ENCODE measurements around the gene ANXA9. TPM values are rescaled to one million over a fixed set of nuclear protein-coding genes. Genes with fewer than 3 reads are reported as not detected.

Gene ANXA9
- total and polyA plus RNA-seq, 10 donors, result 0.12 to 0.92 (median 0.29) TPM; not detected in 2

- H3K9me3 ChIP-seq, result no peaks in the 10 kb centered on the region
- H3K27me3 ChIP-seq (replicated peaks in 1 of 7), result no peaks in the 10 kb centered on the region
- TF ChIP-seq POLR2AphosphoS5 (IDR thresholded peaks at IDR 0.05) (no peak), CTCF (IDR thresholded peaks at IDR 0.05 in 8 of 11, conservative IDR thresholded peaks at IDR 0.05 in 3 of 11) (no peak), POLR2A (IDR thresholded peaks at IDR 0.05) (no peak)
- H3K36me3 ChIP-seq, result no peaks in the 10 kb centered on the region
- intact Hi-C loops (cut with DNase I; ENCODE audit: low total_unique reads), result no loop called here
- WGBS, 5 donors, result 87 to 91% (median 88%) methylated on average over 7 of the region's 7 CpGs
- H3K4me3 ChIP-seq, result no peak overlapping the region
- H3K4me1 ChIP-seq, result no peaks in the 10 kb centered on the region
- DNase-seq, result no peak
- no peak overlapping the region for H3K27ac ChIP-seq
Measured at GRCh38 chr1:150987924-150988323, 5.8 kb downstream of the ANXA9 start.

- Histone ChIP-seq H3K4me3 (no peak overlapping the region), H3K27me3 (replicated peaks in 1 of 7) (no peaks in the 10 kb centered on the region), H3K4me1 (peaks cover 0 to 14% (median 9%) of the 10 kb centered on the region in 6 donors), H3K9me3 (no peaks in the 10 kb centered on the region), H3K27ac (no peak overlapping the region), H3K36me3 (peaks cover 0 to 30% (median 11%) of the 10 kb centered on the region in 6 donors)
- DNase-seq, result no peak
- TF ChIP-seq POLR2A (IDR thresholded peaks at IDR 0.05), result no peak
- TF ChIP-seq CTCF (IDR thresholded peaks at IDR 0.05 in 8 of 11, conservative IDR thresholded peaks at IDR 0.05 in 3 of 11), result no peak
- TF ChIP-seq POLR2AphosphoS5 (IDR thresholded peaks at IDR 0.05), result no peak
- WGBS, 5 donors, result 68 to 92% (median 84%) methylated on average over 4 of the region's 4 CpGs
- intact Hi-C loops (cut with DNase I; ENCODE audit: low total_unique reads), result no loop called here
Measured at GRCh38 chr1:150992626-150993025, 10.5 kb downstream of the ANXA9 start.

- intact Hi-C loops (cut with DNase I; ENCODE audit: low total_unique reads), result no loop called here
- Histone ChIP-seq H3K4me1 (peaks cover 0 to 23% (median 11%) of the 10 kb centered on the region in 6 donors), H3K36me3 (peaks cover 0 to 46% (median 25%) of the 10 kb centered on the region in 6 donors), H3K27ac (no peak overlapping the region), H3K9me3 (no peaks in the 10 kb centered on the region), H3K27me3 (replicated peaks in 1 of 7) (no peaks in the 10 kb centered on the region), H3K4me3 (no peak overlapping the region)
- TF ChIP-seq POLR2AphosphoS5 (IDR thresholded peaks at IDR 0.05) (no peak), POLR2A (IDR thresholded peaks at IDR 0.05) (no peak), CTCF (IDR thresholded peaks at IDR 0.05 in 8 of 11, conservative IDR thresholded peaks at IDR 0.05 in 3 of 11) (no peak)
- 66 to 86% (median 81%) methylated on average over 3 of the region's 3 CpGs for WGBS, 5 donors
- no peak for DNase-seq
Measured at GRCh38 chr1:150994248-150994647, 12.2 kb downstream of the ANXA9 start.

- 50 to 73% (median 59%) methylated on average over 4 of the region's 4 CpGs for WGBS, 5 donors
- intact Hi-C loops (cut with DNase I; ENCODE audit: low total_unique reads), result no loop called here
- peak overlapping the region in 2 of 8 donors; percentile 7 to 37 for H3K4me3 ChIP-seq
Measured at GRCh38 chr1:150995460-150995859, 13.4 kb downstream of the ANXA9 start.

More at GRCh38 chr1:150995460-150995859, 13.4 kb downstream of the ANXA9 start:
- no peaks in the 10 kb centered on the region for H3K9me3 ChIP-seq
- no peak for DNase-seq
- peak overlapping the region in 6 of 8 donors; percentile 22 to 60 (median 52) for H3K27ac ChIP-seq
- TF ChIP-seq CTCF (IDR thresholded peaks at IDR 0.05 in 8 of 11, conservative IDR thresholded peaks at IDR 0.05 in 3 of 11), result no peak
- TF ChIP-seq POLR2AphosphoS5 (IDR thresholded peaks at IDR 0.05), result no peak
- no peak for TF ChIP-seq POLR2A (IDR thresholded peaks at IDR 0.05)
- peaks cover 0 to 58% (median 28%) of the 10 kb centered on the region in 6 donors for H3K36me3 ChIP-seq
- no peaks in the 10 kb centered on the region for H3K27me3 ChIP-seq (replicated peaks in 1 of 7)
- peaks cover 0 to 35% (median 19%) of the 10 kb centered on the region in 6 donors for H3K4me1 ChIP-seq

Measured in spleen (tissue), 11 donors.